Measurements from ENCODE around the gene DBR1. TPM values are rescaled to one million over a fixed set of nuclear protein-coding genes. Genes with fewer than 3 reads are reported as not detected.

DBR1 gene
- total and polyA plus RNA-seq, 2 of the 4 experiments (the other 2 are of a cell fraction) = 7.6 to 12.5 TPM

DNA sequence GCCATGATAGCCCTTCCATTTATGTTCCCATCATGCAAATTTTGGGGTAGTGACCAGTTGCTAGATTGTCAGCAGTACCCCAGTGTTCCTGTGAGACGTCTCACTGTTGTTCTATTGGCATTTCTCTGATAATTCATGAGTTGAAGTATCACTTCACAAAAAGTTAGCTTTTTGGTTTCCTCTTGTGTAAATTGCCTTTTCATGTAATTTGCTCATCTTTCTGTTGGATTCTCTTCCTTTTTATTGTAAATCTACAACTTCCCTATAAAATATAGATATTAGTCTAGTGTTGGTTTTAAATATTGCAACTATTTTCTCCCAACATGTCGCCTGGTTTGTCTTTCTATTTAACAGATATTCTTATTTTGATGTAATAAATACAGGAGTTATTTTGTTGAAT, 35.0 kb downstream of the DBR1 start:
- peaks cover 7% of the 10 kb centered on the region for H3K27me3 ChIP-seq (ENCODE audit: control insufficient read depth, insufficient read depth, low read length)
- in situ Hi-C loops (cut with MboI; ENCODE audit: low sequenced_read_pairs) = no loop called here
- DNase-seq = no peak
- dilution Hi-C loops (cut with HindIII; ENCODE audit: low sequenced_read_pairs, unreplicated experiment) = no loop called here
- ChIA-PET CTCF (interaction anchor here (0.7 kb wide), 1 partner anchor 9 kb away, joined by 4 read pairs; no protein-coding TSS in a partner anchor), POLR2A (ENCODE audit: unreplicated experiment) (no interaction called here)
- H3K4me3 ChIP-seq (ENCODE audit: insufficient read depth, low read depth, low read length) = no peak overlapping the region
- no peak overlapping the region for H2BK120ac ChIP-seq (ENCODE audit: low read depth, low read length)
- no peak overlapping the region for H2AFZ ChIP-seq (replicated peaks; ENCODE audit: low read length, poor library complexity)
- H2BK20ac ChIP-seq (ENCODE audit: low read depth, low read length) = no peak overlapping the region
- intact Hi-C loops (cut with micrococcal nuclease) = no loop called here
- H2BK5ac ChIP-seq (ENCODE audit: low read depth, low read length, poor library complexity, severe bottlenecking) = no peak overlapping the region
- H4K20me1 ChIP-seq (ENCODE audit: insufficient read depth, low read length) = no peaks in the 10 kb centered on the region
- H3K4me2 ChIP-seq (ENCODE audit: low read depth, low read length) = no peak overlapping the region
- no peak overlapping the region for H3K4ac ChIP-seq (ENCODE audit: low read depth, low read length)
- no peak overlapping the region for H3K27ac ChIP-seq (ENCODE audit: insufficient read depth, low read length)
- no peak overlapping the region for H3K23ac ChIP-seq (ENCODE audit: low read depth, low read length)
- no peaks in the 10 kb centered on the region for H3K36me3 ChIP-seq (ENCODE audit: control insufficient read depth, insufficient read depth, low read length)
- no peak for TF ChIP-seq POLR2A (IDR thresholded peaks at IDR 0.05; ENCODE audit: low read depth, low read length)
- TF ChIP-seq, protein P1, sequence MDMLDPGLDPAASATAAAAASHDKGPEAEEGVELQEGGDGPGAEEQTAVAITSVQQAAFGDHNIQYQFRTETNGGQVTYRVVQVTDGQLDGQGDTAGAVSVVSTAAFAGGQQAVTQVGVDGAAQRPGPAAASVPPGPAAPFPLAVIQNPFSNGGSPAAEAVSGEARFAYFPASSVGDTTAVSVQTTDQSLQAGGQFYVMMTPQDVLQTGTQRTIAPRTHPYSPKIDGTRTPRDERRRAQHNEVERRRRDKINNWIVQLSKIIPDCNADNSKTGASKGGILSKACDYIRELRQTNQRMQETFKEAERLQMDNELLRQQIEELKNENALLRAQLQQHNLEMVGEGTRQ (IDR thresholded peaks at IDR 0.05; ENCODE audit: low read depth, low read length) = no peak
- TF ChIP-seq CEBPB (IDR thresholded peaks at IDR 0.05; ENCODE audit: low read depth, low read length) = no peak
- no peak for TF ChIP-seq BHLHE40 (IDR thresholded peaks at IDR 0.05; ENCODE audit: low read depth, low read length)
- TF ChIP-seq RAD21 (IDR thresholded peaks at IDR 0.05; ENCODE audit: low read length) = no peak
- TF ChIP-seq, protein P2, sequence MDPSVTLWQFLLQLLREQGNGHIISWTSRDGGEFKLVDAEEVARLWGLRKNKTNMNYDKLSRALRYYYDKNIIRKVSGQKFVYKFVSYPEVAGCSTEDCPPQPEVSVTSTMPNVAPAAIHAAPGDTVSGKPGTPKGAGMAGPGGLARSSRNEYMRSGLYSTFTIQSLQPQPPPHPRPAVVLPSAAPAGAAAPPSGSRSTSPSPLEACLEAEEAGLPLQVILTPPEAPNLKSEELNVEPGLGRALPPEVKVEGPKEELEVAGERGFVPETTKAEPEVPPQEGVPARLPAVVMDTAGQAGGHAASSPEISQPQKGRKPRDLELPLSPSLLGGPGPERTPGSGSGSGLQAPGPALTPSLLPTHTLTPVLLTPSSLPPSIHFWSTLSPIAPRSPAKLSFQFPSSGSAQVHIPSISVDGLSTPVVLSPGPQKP (IDR thresholded peaks at IDR 0.05; ENCODE audit: borderline replicate concordance, low read depth, low read length) = no peak
- TF ChIP-seq RFX5 (IDR thresholded peaks at IDR 0.05; ENCODE audit: low read depth, low read length) = no peak
- no peak for TF ChIP-seq MAZ (IDR thresholded peaks at IDR 0.05; ENCODE audit: borderline replicate concordance, low read depth, low read length)
- no peak for TF ChIP-seq SMC3 (IDR thresholded peaks at IDR 0.05; ENCODE audit: low read depth, low read length)
- TF ChIP-seq, protein P3, sequence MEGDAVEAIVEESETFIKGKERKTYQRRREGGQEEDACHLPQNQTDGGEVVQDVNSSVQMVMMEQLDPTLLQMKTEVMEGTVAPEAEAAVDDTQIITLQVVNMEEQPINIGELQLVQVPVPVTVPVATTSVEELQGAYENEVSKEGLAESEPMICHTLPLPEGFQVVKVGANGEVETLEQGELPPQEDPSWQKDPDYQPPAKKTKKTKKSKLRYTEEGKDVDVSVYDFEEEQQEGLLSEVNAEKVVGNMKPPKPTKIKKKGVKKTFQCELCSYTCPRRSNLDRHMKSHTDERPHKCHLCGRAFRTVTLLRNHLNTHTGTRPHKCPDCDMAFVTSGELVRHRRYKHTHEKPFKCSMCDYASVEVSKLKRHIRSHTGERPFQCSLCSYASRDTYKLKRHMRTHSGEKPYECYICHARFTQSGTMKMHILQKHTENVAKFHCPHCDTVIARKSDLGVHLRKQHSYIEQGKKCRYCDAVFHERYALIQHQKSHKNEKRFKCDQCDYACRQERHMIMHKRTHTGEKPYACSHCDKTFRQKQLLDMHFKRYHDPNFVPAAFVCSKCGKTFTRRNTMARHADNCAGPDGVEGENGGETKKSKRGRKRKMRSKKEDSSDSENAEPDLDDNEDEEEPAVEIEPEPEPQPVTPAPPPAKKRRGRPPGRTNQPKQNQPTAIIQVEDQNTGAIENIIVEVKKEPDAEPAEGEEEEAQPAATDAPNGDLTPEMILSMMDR (conservative IDR thresholded peaks at IDR 0.05; ENCODE audit: low read depth, low read length) = no peak
- no peak for TF ChIP-seq FOS (IDR thresholded peaks at IDR 0.05; ENCODE audit: low read depth, low read length)
- TF ChIP-seq MAFK (IDR thresholded peaks at IDR 0.05; ENCODE audit: low read depth, low read length) = no peak
- no peak for TF ChIP-seq RCOR1 (IDR thresholded peaks at IDR 0.05; ENCODE audit: insufficient replicate concordance, low read length)
- no peak for TF ChIP-seq CHD1 (IDR thresholded peaks at IDR 0.05; ENCODE audit: low read depth, low read length)
- no peak for TF ChIP-seq MXI1 (IDR thresholded peaks at IDR 0.05; ENCODE audit: borderline replicate concordance, low read depth, low read length)
- no peak for TF ChIP-seq NFE2L2 (IDR thresholded peaks at IDR 0.05; ENCODE audit: low read depth, low read length)
- H3K14ac ChIP-seq (replicated peaks; ENCODE audit: low read depth, low read length) = no peak overlapping the region
- H3K79me1 ChIP-seq (ENCODE audit: low read depth in 1 of 2, low read length in 2 of 2) = no peaks in the 10 kb centered on the region
- no CpG with 5 or more reads among the region's 2 CpGs for WGBS, 2 experiments (ENCODE audit: extremely low coverage in 2 of 2, insufficient read length in 1 of 2)
- H3K56ac ChIP-seq (ENCODE audit: extremely low read depth, insufficient read depth, low read length) = no peak overlapping the region
- no TSS peak for BruUV-seq (replicated peaks)
- H3K9me1 ChIP-seq (ENCODE audit: insufficient read depth, low read length) = no peaks in the 10 kb centered on the region
- H4K8ac ChIP-seq (ENCODE audit: low read depth in 2 of 2, low read length in 2 of 2) = no peak overlapping the region
- H2BK15ac ChIP-seq (ENCODE audit: low read depth, low read length) = no peak overlapping the region
- no peak overlapping the region for H4K91ac ChIP-seq (ENCODE audit: insufficient read depth, low read depth, low read length)
- H4K5ac ChIP-seq (ENCODE audit: low read depth, low read length) = no peak overlapping the region
- H3K9ac ChIP-seq (ENCODE audit: low read depth, low read length) = no peak overlapping the region
- no peaks in the 10 kb centered on the region for H3K9me3 ChIP-seq (ENCODE audit: control insufficient read depth, insufficient read depth, low read length)
- peaks cover 3% of the 10 kb centered on the region for H3K4me1 ChIP-seq (ENCODE audit: control insufficient read depth, insufficient read depth, low read length)
- H2AK9ac ChIP-seq (replicated peaks; ENCODE audit: low read depth, low read length, poor library complexity) = no peak overlapping the region
- no peak overlapping the region for H2AK5ac ChIP-seq (ENCODE audit: low read depth, low read length)
- no peak for ATAC-seq (ENCODE audit: low read depth)
- no peak overlapping the region for H3K18ac ChIP-seq (ENCODE audit: low read depth, low read length)
